GM18867 (cell line): Measurements from ENCODE around the gene NT5C1B.

Source experiments
- ATAC-seq: cut with Tn5 transposase; IDR thresholded peaks from one replicate; pipeline ENCODE4 v1.9.1; 2021; ENCODE audit warnings: mild to moderate bottlenecking, moderate library complexity; ENCODE audit not compliant: unreplicated experiment

Gene NT5C1B

GRCh38 chr2:18518116-18519111, 71.0 kb downstream of the NT5C1B start:
- ATAC-seq: no peak

- ATAC-seq: no peak
Measured at GRCh38 chr2:18517386-18517785, 72.0 kb downstream of the NT5C1B start.

- ATAC-seq: no peak
Measured at GRCh38 chr2:18516112-18516511, 73.3 kb downstream of the NT5C1B start.

DNA sequence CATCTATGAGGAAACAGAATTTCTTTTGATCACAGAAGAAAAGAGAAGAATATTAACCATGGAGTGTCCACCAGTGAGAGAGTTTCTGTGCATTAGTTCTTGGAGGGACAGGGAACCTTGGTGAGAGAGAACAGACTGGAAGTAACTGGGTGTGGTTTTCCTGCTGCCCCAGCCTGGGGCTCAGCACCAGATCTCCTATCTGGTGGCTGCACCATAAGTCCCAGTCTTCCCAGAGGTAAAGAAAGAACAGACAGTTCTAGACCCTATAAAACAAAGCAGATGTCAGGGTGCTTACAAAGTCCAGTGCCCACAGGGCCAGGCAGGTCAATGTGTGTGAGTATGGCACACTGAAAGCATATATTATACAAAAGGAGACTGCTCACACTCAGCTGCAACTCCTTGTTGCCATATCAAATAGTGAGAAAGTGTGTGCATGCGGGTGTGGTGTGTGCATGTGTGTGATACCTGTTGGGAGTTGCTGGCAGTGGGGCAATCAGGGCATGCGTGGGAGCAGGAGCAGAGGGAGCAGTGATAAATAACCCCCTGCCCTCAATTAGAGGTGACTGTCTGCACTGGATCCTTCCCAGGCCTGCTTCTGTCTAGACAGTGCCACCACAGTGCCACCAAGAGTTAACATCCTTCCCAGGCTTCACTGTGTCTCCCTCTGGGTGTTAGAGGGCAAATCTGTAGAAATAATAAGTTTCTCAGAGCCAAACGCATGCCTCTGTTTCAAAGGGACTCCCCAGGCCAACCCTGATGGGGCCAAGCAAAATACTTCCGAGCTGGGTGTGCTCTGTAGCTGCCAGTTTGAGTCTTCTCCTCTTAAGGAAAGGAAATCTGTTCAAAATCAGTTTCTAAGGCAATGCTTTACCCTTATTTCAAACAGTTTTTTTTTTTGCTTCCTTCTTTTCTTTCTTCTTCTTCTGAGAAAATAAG, 74.6 kb downstream of the NT5C1B start:
- ATAC-seq: no peak
